IMR-90 (cell line): Measurements from ENCODE around the gene ISG15. TPM values are rescaled to one million over a fixed set of nuclear protein-coding genes. Genes with fewer than 3 reads are reported as not detected.

ENCODE experiments used
- ATAC-seq: fragments of 200-7000 bp; cut with Tn5 transposase; 2 replicates; pipeline ENCODE4 v1.9.1; 2020; ENCODE audit warnings: low read depth, mild to moderate bottlenecking, moderate library complexity
- BruUV-seq: library from RNA; stranded (reverse); fragments of 400-500 nt; replicated peaks from 2 replicates; lab custom pipeline; 2021; lab: Mats Ljungman, UMichigan
- CTCF ChIA-PET: fragments of 300-600 bp; formaldehyde crosslinking; extraction: SDS; loops from one replicate; lab custom pipeline; 2021; ENCODE audit warnings: antibody characterized with exemption; lab: Yijun Ruan, JAX
- POLR2A ChIA-PET: fragments of 300-600 bp; sonication (Branson Sonifier 250); formaldehyde crosslinking; loops from one replicate; lab custom pipeline; 2022; ENCODE audit warnings: antibody characterized with exemption; ENCODE audit not compliant: unreplicated experiment; lab: Charles Lee
- DNase-seq: peaks from one replicate; pipeline ENCODE4 v3.0.0; 2013
- H2AFZ ChIP-seq: replicated peaks from 2 replicates; pipeline ENCODE3; 2013; ENCODE audit warnings: low read length, mild to moderate bottlenecking; ENCODE audit not compliant: poor library complexity
- H2AK5ac ChIP-seq: 2 replicates; pipeline ENCODE4 v1.6.1; 2013; ENCODE audit warnings: low read depth, low read length, inconsistent platforms
- H2AK9ac ChIP-seq: replicated peaks from 2 replicates; pipeline ENCODE3; 2013; ENCODE audit warnings: mild to moderate bottlenecking, low read depth, low read length, moderate library complexity; ENCODE audit not compliant: poor library complexity
- H2BK120ac ChIP-seq: 2 replicates; pipeline ENCODE4 v1.6.1; 2013; ENCODE audit warnings: low read depth, low read length, inconsistent platforms
- H2BK15ac ChIP-seq: 3 replicates; pipeline ENCODE4 v1.6.1; 2013; ENCODE audit warnings: low read depth, low read length, inconsistent platforms
- H2BK20ac ChIP-seq: 2 replicates; pipeline ENCODE4 v1.6.1; 2013; ENCODE audit warnings: low read depth, mild to moderate bottlenecking, inconsistent platforms, low read length, moderate library complexity
- H2BK5ac ChIP-seq: 2 replicates; pipeline ENCODE4 v1.6.1; 2013; ENCODE audit warnings: mild to moderate bottlenecking, low read depth, low read length, inconsistent platforms; ENCODE audit not compliant: poor library complexity, severe bottlenecking
- H3K14ac ChIP-seq: replicated peaks from 2 replicates; pipeline ENCODE4 v1.6.1; 2013; ENCODE audit warnings: low read depth, low read length, inconsistent platforms
- H3K18ac ChIP-seq: 2 replicates; pipeline ENCODE4 v1.6.1; 2013; ENCODE audit warnings: low read depth, low read length, control low read depth
- H3K23ac ChIP-seq: 2 replicates; pipeline ENCODE4 v1.6.1; 2013; ENCODE audit warnings: low read depth, low read length, inconsistent platforms
- H3K27ac ChIP-seq: 2 replicates; pipeline ENCODE4 v1.5.1; 2013; ENCODE audit warnings: mild to moderate bottlenecking, control low read depth, low read length; ENCODE audit not compliant: insufficient read depth
- H3K27me3 ChIP-seq: 2 replicates; pipeline ENCODE4 v1.6.1; 2013; ENCODE audit warnings: low read length; ENCODE audit not compliant: control insufficient read depth, insufficient read depth
- H3K36me3 ChIP-seq: 2 replicates; pipeline ENCODE4 v1.6.1; 2013; ENCODE audit warnings: low read length, mixed read lengths; ENCODE audit not compliant: control insufficient read depth, insufficient read depth
- H3K4ac ChIP-seq: 2 replicates; pipeline ENCODE4 v1.6.1; 2013; ENCODE audit warnings: low read depth, low read length, inconsistent platforms
- H3K4me1 ChIP-seq: 2 replicates; pipeline ENCODE4 v1.6.1; 2013; ENCODE audit warnings: low read length, mixed read lengths; ENCODE audit not compliant: control insufficient read depth, insufficient read depth
- H3K4me2 ChIP-seq: 2 replicates; pipeline ENCODE4 v1.6.1; 2013; ENCODE audit warnings: low read depth, mild to moderate bottlenecking, control low read depth, low read length, moderate library complexity
- H3K4me3 ChIP-seq: 2 replicates; pipeline ENCODE4 v1.5.1; 2013; ENCODE audit warnings: low read depth, mild to moderate bottlenecking, control low read depth, low read length, moderate library complexity; ENCODE audit not compliant: insufficient read depth
- H3K56ac ChIP-seq: 2 replicates; pipeline ENCODE4 v1.6.1; 2013; ENCODE audit warnings: low read length, inconsistent platforms; ENCODE audit not compliant: insufficient read depth; ENCODE audit errors: extremely low read depth
- H3K79me1 ChIP-seq, 2 experiments: 2 replicates each; pipeline ENCODE4 v1.6.1; 2013; ENCODE audit warnings: low read length in 2 of 2, inconsistent platforms in 1 of 2, low read depth in 1 of 2
- H3K9ac ChIP-seq: 2 replicates; pipeline ENCODE4 v1.6.1; 2013; ENCODE audit warnings: low read depth, low read length, control low read depth
- H3K9me1 ChIP-seq: 2 replicates; pipeline ENCODE4 v1.6.1; 2013; ENCODE audit warnings: low read length, inconsistent platforms; ENCODE audit not compliant: insufficient read depth
- H3K9me3 ChIP-seq: 2 replicates; pipeline ENCODE4 v1.6.1; 2013; ENCODE audit warnings: low read length; ENCODE audit not compliant: control insufficient read depth, insufficient read depth
- H4K20me1 ChIP-seq: 2 replicates; pipeline ENCODE4 v1.6.1; 2013; ENCODE audit warnings: low read length, inconsistent platforms; ENCODE audit not compliant: insufficient read depth
- H4K5ac ChIP-seq: 2 replicates; pipeline ENCODE4 v1.6.1; 2013; ENCODE audit warnings: mild to moderate bottlenecking, low read depth, low read length, control low read depth
- H4K8ac ChIP-seq, 2 experiments: 2 replicates each; pipeline ENCODE4 v1.6.1; 2013; ENCODE audit warnings: low read depth in 2 of 2, low read length in 2 of 2, control low read depth in 1 of 2, inconsistent platforms in 1 of 2
- H4K91ac ChIP-seq: 2 replicates; pipeline ENCODE4 v1.6.1; 2013; ENCODE audit warnings: low read depth, low read length, inconsistent platforms; ENCODE audit not compliant: insufficient read depth
- BHLHE40 ChIP-seq: fragments of 150-350 bp; IDR thresholded peaks from 2 replicates; pipeline ENCODE4 v1.6.1; 2016; ENCODE audit warnings: mild to moderate bottlenecking, low read depth, low read length
- CHD1 ChIP-seq: IDR thresholded peaks from 2 replicates; pipeline ENCODE4 v1.6.1; 2012; ENCODE audit warnings: low read depth, low read length, improper control_type of control experiment
- MAFK ChIP-seq: IDR thresholded peaks from 2 replicates; pipeline ENCODE4 v1.6.1; 2012; ENCODE audit warnings: low read depth, low read length, improper control_type of control experiment
- MAZ ChIP-seq: IDR thresholded peaks from 2 replicates; pipeline ENCODE4 v1.6.1; 2012; ENCODE audit warnings: low read depth, mild to moderate bottlenecking, low read length, improper control_type of control experiment, moderate library complexity, borderline replicate concordance
- NFE2L2 ChIP-seq: fragments of 150-350 bp; IDR thresholded peaks from 2 replicates; pipeline ENCODE4 v1.6.1; 2016; ENCODE audit warnings: low read depth, mild to moderate bottlenecking, low read length
- POLR2A ChIP-seq: IDR thresholded peaks from 2 replicates; pipeline ENCODE4 v1.6.1; 2012; ENCODE audit warnings: mild to moderate bottlenecking, low read depth, low read length
- RCOR1 ChIP-seq: IDR thresholded peaks from 2 replicates; pipeline ENCODE4 v1.6.1; 2012; ENCODE audit warnings: mild to moderate bottlenecking, low read length, improper control_type of control experiment; ENCODE audit not compliant: insufficient replicate concordance
- RFX5 ChIP-seq: IDR thresholded peaks from 2 replicates; pipeline ENCODE4 v1.8.0; 2012; ENCODE audit warnings: low read depth, mild to moderate bottlenecking, low read length, moderate library complexity
- SMC3 ChIP-seq: fragments of 150-350 bp; IDR thresholded peaks from 2 replicates; pipeline ENCODE4 v1.6.1; 2016; ENCODE audit warnings: low read depth, mild to moderate bottlenecking, antibody characterized with exemption, low read length, moderate library complexity
- WGBS, 2 experiments: methylation state at CpG; one replicate each; pipeline versions ENCODE4 v1.1.5 to v1.1.7; 2013; ENCODE audit warnings: missing lambda C conversion rate in 2 of 2; ENCODE audit not compliant: insufficient read length in 1 of 2; ENCODE audit errors: extremely low coverage in 2 of 2; 5-methylcytosine and 5-hydroxymethylcytosine counted together
- dilution Hi-C: fragments of 300-500 bp; cut with HindIII; formaldehyde crosslinking; loops from one replicate; pipeline ENCODE4 v1.14.3; 2018; ENCODE audit warnings: low sequenced_read_pairs; ENCODE audit not compliant: unreplicated experiment
- in situ Hi-C: fragments of 300-500 bp; cut with MboI; formaldehyde crosslinking; loops from 3 replicates; pipeline ENCODE4 v1.14.3; 2019; ENCODE audit warnings: low sequenced_read_pairs, inconsistent platforms, mixed read lengths
- intact Hi-C: fragments of 100-400 bp; cut with micrococcal nuclease; formaldehyde crosslinking; loops from 2 replicates; pipeline ENCODE4 v1.10.0; 2022
- polyA plus RNA-seq, 3 experiments: library from polyadenylated mRNA; depleted of rRNA; stranded (reverse); fragments of >200 nt; gene quantifications; 2 replicates each; pipeline ENCODE4 v1.2.3, GENCODE V29; 2012; ENCODE audit warnings: low replicate concordance in 1 of 3
- total RNA-seq: library from RNA; depleted of rRNA; stranded (reverse); fragments of >200 nt; gene quantifications from 2 replicates; pipeline ENCODE4 v1.2.3, GENCODE V29; 2012
- TF ChIP-seq, protein P1 (sequence below): fragments of 150-350 bp; IDR thresholded peaks from 2 replicates; pipeline ENCODE4 v1.6.1; 2016; ENCODE audit warnings: low read depth, mild to moderate bottlenecking, low read length, moderate library complexity, borderline replicate concordance
- TF ChIP-seq, protein P2 (sequence below): conservative IDR thresholded peaks from 2 replicates; pipeline ENCODE4 v1.5.1; 2012; ENCODE audit warnings: mild to moderate bottlenecking, low read depth, low read length, improper control_type of control experiment
- TF ChIP-seq, protein P3 (sequence below): fragments of 150-350 bp; IDR thresholded peaks from 2 replicates; pipeline ENCODE4 v1.6.1; 2017; ENCODE audit warnings: mild to moderate bottlenecking, antibody characterized with exemption, low read length, low read depth

Gene ISG15
- total and polyA plus RNA-seq, 2 of the 4 experiments (the other 2 are of a cell fraction), result 99.1 to 105 TPM

GRCh38 chr1:1052003-1052840, 38.9 kb downstream of the ISG15 start:
- Histone ChIP-seq H3K4me1 (no peaks in the 10 kb centered on the region), H2BK5ac (no peak overlapping the region), H3K56ac (no peak overlapping the region), H4K91ac (no peak overlapping the region), H2AK9ac (no peak overlapping the region), H3K18ac (no peak overlapping the region), H3K14ac (no peak overlapping the region), H3K27ac (no peak overlapping the region), H3K27me3 (no peaks in the 10 kb centered on the region), H3K36me3 (peaks cover 59% of the 10 kb centered on the region), H4K20me1 (peaks cover 6% of the 10 kb centered on the region), H2AFZ (no peak overlapping the region), H3K4ac (no peak overlapping the region), H3K9ac (no peak overlapping the region), H2BK20ac (no peak overlapping the region), H3K79me1 (peaks cover 5 to 9% of the 10 kb centered on the region in 2 experiments; a peak in 2 of 4 replicates), H2BK15ac (no peak overlapping the region), H3K23ac (no peak overlapping the region), H2BK120ac (no peak overlapping the region), H4K5ac (no peak overlapping the region), H3K4me2 (no peak overlapping the region), H3K4me3 (no peak overlapping the region), H4K8ac (no peak overlapping the region), H2AK5ac (no peak overlapping the region), H3K9me3 (no peaks in the 10 kb centered on the region), H3K9me1 (no peaks in the 10 kb centered on the region)
- POLR2A ChIA-PET, result no interaction called here
- dilution Hi-C loops (no loop called here), intact Hi-C loops (no loop called here), in situ Hi-C loops (no loop called here)
- CTCF ChIA-PET, result no interaction called here
- ATAC-seq (no peak), DNase-seq (no peak)
- 97% methylated on average over 21 of the region's 29 CpGs; no CpG with 5 or more reads in 1 of the 2 experiments for WGBS, 2 experiments
- TF ChIP-seq MAZ (no peak), BHLHE40 (no peak), SMC3 (no peak), MAFK (no peak), RCOR1 (no peak), NFE2L2 (no peak), CHD1 (no peak), RFX5 (no peak), POLR2A (no peak)
- TF ChIP-seq, protein P1, sequence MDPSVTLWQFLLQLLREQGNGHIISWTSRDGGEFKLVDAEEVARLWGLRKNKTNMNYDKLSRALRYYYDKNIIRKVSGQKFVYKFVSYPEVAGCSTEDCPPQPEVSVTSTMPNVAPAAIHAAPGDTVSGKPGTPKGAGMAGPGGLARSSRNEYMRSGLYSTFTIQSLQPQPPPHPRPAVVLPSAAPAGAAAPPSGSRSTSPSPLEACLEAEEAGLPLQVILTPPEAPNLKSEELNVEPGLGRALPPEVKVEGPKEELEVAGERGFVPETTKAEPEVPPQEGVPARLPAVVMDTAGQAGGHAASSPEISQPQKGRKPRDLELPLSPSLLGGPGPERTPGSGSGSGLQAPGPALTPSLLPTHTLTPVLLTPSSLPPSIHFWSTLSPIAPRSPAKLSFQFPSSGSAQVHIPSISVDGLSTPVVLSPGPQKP, result no peak
- TF ChIP-seq, protein P2, sequence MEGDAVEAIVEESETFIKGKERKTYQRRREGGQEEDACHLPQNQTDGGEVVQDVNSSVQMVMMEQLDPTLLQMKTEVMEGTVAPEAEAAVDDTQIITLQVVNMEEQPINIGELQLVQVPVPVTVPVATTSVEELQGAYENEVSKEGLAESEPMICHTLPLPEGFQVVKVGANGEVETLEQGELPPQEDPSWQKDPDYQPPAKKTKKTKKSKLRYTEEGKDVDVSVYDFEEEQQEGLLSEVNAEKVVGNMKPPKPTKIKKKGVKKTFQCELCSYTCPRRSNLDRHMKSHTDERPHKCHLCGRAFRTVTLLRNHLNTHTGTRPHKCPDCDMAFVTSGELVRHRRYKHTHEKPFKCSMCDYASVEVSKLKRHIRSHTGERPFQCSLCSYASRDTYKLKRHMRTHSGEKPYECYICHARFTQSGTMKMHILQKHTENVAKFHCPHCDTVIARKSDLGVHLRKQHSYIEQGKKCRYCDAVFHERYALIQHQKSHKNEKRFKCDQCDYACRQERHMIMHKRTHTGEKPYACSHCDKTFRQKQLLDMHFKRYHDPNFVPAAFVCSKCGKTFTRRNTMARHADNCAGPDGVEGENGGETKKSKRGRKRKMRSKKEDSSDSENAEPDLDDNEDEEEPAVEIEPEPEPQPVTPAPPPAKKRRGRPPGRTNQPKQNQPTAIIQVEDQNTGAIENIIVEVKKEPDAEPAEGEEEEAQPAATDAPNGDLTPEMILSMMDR, result no peak
- TF ChIP-seq, protein P3, sequence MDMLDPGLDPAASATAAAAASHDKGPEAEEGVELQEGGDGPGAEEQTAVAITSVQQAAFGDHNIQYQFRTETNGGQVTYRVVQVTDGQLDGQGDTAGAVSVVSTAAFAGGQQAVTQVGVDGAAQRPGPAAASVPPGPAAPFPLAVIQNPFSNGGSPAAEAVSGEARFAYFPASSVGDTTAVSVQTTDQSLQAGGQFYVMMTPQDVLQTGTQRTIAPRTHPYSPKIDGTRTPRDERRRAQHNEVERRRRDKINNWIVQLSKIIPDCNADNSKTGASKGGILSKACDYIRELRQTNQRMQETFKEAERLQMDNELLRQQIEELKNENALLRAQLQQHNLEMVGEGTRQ, result no peak
- BruUV-seq, result no TSS peak
